ENCODE measurements around the gene CEP250.
A peak's percentile ranks its signal among the peaks of the same experiment; 100 is the strongest.
"Not testable (repeated sequence)": the region's sequence is repeated elsewhere in the genome, so short reads cannot be mapped to it uniquely, and the experiment has no call there.

The CEP250 gene

GRCh38 chr20:35529552-35529951 is 74.2 kb downstream of the CEP250 start, which contains the start of gene C20orf173:
Gene C20orf173, minus strand, starts transcription at chr20:35529652. Its CDS starts 279 bp downstream, at chr20:35529373.
- DNase-seq (ENCODE audit: low read depth) = no peak

GRCh38 chr20:35539756-35540212 is 84.4 kb downstream of the CEP250 start:
- no peak for DNase-seq (ENCODE audit: low read depth)

- DNase-seq (ENCODE audit: low read depth) = no peak
These were observed 85.9 kb downstream of the CEP250 start for GRCh38 chr20:35541118-35541782.

GRCh38 chr20:35541783-35542662 is 86.6 kb downstream of the CEP250 start, which contains the start of gene ERGIC3:
Gene ERGIC3, plus strand, starts transcription at chr20:35542078. Its CDS starts 20 bp downstream, at chr20:35542098.
- DNase-seq (ENCODE audit: low read depth) = peak; percentile 96

DNA sequence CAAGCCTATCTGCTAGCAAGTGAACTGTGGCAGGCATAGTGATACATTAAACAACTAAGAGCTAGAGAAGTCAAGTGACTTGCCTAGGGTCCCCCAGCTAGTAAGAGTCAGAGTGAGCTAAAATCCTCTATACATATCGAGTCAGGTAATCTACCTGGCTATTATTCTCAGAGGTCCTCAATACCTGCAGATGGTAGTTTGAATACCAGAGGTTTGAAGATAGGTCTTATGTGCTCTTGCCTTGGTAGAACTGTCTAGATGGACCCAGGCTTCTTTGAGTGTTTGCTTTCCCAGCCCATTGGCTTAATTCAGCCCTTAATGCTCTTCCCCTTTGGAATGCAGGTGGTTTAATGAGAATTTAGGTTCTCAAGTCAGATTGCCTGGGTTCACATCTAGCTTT is 87.6 kb downstream of the CEP250 start:
- no peak for DNase-seq (ENCODE audit: low read depth)

- DNase-seq (ENCODE audit: low read depth) = no peak
These were observed 89.0 kb downstream of the CEP250 start for GRCh38 chr20:35544436-35544835.

DNA sequence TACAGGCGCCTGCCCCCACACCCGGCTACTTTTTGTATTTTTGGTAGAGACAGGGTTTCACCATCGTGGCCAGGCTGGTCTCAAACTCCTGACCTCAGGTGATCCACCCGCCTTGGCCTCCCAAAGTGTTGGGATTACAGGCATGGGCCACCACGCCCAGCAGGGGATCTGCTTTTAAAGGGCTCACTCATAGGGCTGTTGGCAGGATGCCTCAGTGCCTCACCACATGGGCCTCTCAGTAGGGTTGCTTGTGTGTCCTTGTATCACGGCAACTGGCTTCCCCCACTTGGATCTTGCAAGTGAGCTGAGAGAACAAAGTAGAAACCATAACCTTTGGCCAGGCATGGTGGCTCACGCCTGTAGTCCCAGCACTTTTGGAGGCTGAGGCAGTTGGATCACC is 89.5 kb downstream of the CEP250 start:
- not testable (repeated sequence) for DNase-seq (ENCODE audit: low read depth)

DNA sequence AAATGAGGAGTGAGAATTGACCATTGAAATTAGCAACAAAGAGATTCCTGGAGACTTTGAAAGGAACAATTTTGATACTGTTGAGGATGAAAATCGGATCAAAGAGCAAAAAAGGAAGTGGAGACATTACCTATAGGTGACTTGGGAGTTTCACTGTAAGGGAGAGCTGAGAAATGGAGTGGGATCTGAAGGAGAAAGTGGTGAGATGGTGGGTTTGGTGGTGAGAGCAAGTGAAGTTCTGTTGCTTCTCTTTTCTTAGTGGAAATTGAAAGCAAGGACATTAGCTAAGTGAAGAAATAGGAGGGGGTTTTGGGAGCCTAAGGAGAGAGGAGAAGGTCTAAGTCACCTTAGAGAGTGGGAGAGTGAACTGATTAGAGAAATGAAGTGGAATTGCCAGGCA is 90.7 kb downstream of the CEP250 start:
- DNase-seq (ENCODE audit: low read depth) = no peak

DNA sequence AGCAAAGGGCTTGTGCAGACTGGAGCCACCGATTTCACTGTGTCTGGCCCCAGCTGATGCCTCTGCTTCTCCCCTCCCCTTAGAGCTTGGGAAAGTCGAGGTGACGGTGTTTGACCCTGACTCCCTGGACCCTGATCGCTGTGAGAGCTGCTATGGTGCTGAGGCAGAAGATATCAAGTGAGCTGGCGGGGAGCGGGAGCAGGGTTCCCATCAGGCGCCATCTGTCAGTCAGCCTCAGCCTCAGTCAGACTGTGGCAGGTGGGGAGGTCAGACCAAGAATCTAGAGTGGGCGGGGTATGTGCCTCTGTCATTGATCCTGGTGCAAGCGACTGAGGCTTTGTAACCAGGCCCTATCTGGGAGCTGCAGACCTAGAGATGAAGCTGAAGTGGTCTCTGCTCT is 91.9 kb downstream of the CEP250 start:
- no peak for DNase-seq (ENCODE audit: low read depth)

- no peak for DNase-seq (ENCODE audit: low read depth)
These were observed 96.1 kb downstream of the CEP250 start for GRCh38 chr20:35551503-35551902.

- DNase-seq (ENCODE audit: low read depth) = no peak
These were observed 97.5 kb downstream of the CEP250 start for GRCh38 chr20:35552914-35553313.

DNA sequence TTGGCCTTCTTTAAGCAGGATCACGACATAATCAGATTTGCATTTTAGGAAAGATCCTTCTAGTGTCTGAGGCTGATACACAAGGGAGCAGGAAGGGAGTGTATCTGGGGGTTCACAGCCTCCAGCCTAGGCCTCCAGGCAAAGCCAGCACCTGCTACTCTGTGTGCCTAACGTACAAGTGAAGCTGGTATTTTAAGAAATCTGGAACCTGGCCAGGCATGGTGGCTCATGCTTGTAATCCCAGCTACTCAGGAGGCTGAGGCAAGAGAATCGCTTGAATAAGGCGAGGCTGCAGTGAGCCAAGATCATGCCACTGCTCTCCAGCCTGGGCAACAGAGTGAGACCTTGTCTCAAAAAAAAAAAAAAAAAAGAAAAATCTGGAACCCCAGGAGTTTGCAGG is 100.1 kb downstream of the CEP250 start:
- DNase-seq (ENCODE audit: low read depth) = not testable (repeated sequence)

DNA sequence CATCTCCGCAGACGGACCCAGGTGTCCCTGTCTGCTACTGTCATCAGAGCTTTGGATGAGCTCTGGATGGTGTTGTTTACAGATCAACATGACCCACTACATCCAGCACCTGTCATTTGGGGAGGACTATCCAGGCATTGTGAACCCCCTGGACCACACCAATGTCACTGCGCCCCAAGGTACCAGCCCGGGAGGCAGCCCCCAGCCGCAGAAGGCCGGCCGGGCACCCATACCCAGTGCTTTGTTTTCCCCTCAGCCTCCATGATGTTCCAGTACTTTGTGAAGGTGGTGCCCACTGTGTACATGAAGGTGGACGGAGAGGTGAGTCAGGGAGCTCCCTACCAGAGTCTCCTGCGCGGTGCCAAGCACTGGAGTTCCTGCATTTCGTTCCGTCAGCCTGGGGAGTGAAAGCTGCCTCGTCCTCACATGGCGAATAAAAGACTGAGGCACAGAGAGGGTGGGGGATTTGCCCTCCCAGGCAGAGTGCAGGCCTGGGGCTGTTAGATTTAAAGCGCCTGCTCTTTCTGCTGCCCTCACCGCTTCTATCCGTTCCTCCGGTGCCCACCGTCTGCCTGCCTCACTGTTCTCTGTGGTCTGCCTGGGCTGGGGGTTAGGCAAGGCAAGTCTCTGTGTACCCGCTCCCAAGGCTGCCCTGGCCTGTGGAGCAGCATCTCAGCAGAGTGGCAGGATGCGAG is 100.7 kb downstream of the CEP250 start:
- DNase-seq (ENCODE audit: low read depth) = no peak

GRCh38 chr20:35556871-35557270 is 101.5 kb downstream of the CEP250 start:
- DNase-seq (ENCODE audit: low read depth) = no peak

DNA sequence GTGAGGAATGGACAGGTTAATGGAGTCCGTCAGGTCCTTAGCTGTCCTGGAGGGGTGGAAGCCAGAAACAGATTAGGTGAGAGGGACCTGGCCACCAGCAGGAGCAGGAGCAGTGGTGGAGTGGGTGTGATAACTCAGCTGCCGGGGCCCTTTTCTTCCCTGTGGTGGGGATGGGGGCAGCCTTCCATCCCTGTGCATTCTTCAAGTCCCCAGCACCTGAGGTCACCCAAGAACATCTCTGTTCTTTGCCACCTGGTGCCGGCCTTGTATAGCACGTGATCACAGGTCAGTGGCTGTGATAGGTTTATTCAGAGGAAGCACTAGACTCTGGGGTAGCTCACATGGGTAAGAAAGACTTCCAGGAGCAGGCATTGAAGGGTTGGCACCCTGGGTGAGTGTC is 103.1 kb downstream of the CEP250 start:
- DNase-seq (ENCODE audit: low read depth) = no peak

DNA sequence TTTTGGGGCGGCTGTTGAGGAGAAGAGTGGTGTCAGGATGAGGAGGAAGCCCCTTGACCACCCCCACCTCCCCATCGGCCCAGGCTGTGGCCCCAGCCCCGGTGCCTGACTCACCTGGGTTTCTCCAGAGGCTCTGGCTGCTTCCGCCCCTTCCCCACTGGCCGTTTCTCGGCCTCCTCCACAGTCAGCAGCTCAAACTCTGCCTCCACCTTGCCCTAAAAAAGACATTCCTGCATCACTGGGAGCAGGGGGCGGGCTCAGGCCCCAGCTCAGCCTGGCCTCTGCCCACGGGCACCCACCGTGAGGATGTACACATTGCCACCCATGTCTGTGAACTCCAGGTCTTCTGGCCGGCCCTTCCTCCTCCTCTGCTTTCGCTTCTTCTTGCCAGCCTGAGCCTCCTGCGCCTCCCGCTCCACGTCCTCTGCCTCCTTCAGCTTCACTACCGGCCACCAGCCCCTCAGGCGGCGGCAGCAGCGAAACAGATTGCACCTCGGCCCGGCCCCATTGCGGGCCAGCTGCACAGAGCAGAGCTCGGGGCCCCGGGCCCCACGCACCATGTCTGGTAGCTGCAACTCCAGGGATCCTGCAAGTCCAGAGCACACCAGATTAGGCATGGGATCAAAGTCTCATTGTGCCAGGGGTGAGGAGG is 103.8 kb downstream of the CEP250 start:
- no peak for DNase-seq (ENCODE audit: low read depth)

DNA sequence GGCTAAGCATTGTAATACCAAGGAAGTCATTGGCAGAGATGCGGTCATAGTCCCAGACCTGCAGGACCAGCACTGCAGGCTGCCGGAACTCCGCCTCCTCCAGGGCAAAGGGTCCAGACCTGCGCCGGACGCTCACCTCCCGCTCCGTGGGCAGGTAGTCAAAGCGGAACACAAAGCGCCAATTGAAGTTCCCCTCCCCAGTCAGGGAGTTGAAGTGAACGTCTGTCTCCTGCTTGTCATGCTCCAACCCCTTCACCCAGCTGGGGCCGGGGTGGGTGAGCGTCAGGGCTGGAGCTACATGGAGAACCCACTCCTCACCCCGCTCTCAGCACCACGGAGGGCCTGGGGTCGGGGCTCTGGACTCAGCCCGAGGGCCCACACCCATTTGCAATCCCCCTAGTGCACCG is 104.7 kb downstream of the CEP250 start:
- DNase-seq (ENCODE audit: low read depth) = no peak

DNA sequence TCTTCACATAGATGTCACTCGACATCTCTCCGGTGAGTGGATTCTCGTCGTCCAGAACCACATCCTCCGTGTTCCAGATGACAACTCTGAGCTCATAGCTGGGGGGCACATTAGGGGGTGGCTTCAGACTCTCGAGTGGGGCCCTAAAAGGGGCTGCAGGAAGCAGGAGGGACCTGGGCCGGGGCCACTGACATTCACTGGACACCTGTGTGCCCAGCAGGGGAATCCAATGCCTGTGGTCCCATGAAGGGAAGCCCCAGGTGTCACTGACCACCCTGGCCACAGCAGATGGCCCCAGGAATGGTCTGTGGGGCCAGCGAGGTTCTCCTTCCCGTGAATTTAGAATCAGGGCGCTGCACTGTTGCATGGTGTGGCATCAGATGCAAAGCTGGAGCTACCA is 105.1 kb downstream of the CEP250 start:
- no peak for DNase-seq (ENCODE audit: low read depth)

DNA sequence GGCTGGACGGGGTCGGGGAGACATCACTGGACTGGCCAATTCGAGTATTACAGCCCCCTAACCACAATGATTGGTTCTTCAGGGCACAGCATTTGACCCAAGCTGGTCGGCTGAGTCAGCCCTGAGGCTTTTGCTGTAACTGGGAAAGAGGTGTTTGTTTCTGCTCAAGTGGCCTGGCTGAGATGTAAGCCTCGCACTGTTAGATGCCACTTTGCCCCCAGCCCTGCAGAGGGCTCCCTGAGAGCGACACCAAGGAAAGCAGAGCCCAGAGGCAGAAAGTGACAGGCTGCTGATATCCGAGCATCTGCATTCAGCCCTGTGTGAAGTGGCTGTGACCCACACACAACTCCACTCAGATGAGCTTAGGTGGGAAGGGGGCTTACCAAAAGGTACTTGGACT is 105.9 kb downstream of the CEP250 start:
- DNase-seq (ENCODE audit: low read depth) = no peak

DNA sequence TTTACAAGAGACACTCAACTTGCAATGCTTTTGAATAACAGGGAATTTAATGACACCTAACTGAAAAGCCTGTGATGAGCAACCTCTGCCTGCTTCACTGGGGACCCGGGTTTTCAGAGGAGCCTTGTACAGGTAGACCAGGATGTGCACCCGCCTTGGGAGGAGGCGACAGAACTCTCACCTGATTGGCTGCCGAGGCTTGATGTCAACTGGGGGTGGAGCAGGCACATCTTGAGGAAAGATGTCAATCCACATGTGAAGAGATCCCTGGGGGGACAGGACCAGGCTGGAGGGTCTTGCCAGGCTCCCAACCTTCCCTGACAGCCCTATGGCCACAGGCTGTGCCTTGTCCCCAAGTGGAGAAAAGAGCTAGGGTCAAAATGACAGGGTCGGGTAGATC is 106.3 kb downstream of the CEP250 start:
- DNase-seq (ENCODE audit: low read depth) = no peak

DNA sequence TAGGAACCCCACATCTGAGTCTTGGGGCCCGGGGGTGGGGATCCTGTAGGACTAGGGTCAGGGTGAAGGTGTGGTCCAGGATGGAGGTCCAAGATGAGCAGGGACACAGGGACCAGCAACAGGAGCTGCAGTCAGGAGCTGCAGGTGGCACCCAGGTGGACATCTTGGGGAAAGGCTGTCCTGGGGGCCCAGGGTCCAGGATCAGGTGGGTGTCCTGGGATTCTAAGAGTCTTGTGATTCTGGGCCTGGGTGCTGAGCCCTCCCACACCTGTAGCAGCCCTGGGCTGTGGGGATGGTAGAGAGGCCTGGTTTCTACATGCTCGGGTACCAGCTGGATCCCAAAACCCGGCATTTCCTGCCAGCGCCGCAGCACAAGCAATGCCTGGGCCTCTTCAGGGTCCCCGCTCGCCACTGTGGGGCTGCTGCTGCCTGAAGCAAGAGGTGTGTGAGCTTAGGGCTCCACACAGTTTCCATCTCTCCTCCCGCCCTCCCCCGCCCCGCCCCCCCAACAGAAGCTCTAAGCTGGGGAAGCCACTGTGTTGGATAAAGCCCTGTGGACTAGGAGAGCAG is 107.2 kb downstream of the CEP250 start:
- no peak for DNase-seq (ENCODE audit: low read depth)

- DNase-seq (ENCODE audit: low read depth) = no peak
These were observed 108.4 kb downstream of the CEP250 start for GRCh38 chr20:35563834-35564233.

All from stimulated activated CD8-positive, alpha-beta memory T cell treated with anti-CD3 and anti-CD28 coated beads, Interleukin-7, amount 100 ng/mL, for 24 hours (primary cell).